Left ventricle myocardium inferior (tissue), 1 donor: ENCODE measurements around the gene ABHD16A. TPM values are rescaled to one million over a fixed set of nuclear protein-coding genes. Genes with fewer than 3 reads are reported as not detected.

ENCODE experiments used
- DNase-seq: peaks from one replicate; pipeline ENCODE4 v3.0.0-alpha.2; 2020
- H3K27ac ChIP-seq: fragments of 200-600 bp; replicated peaks from 2 replicates; pipeline ENCODE4 v1.8.0; 2021
- H3K27me3 ChIP-seq: fragments of 200-600 bp; 2 replicates; pipeline ENCODE4 v1.8.0; 2021; ENCODE audit warnings: low read depth
- H3K36me3 ChIP-seq: fragments of 200-600 bp; 2 replicates; pipeline ENCODE4 v1.8.0; 2021
- H3K4me1 ChIP-seq: fragments of 200-600 bp; 2 replicates; pipeline ENCODE4 v1.8.0; 2021
- H3K4me3 ChIP-seq: fragments of 200-600 bp; 2 replicates; pipeline ENCODE4 v1.8.0; 2021; ENCODE audit warnings: mild to moderate bottlenecking, moderate library complexity
- H3K9me3 ChIP-seq: fragments of 200-600 bp; replicated peaks from 2 replicates; pipeline ENCODE4 v1.8.0; 2021
- CTCF ChIP-seq: fragments of 200-600 bp; IDR thresholded peaks from 2 replicates; pipeline ENCODE4 v1.8.0; 2021; ENCODE audit warnings: antibody characterized with exemption, mild to moderate bottlenecking, borderline replicate concordance
- intact Hi-C: fragments of 100-400 bp; cut with micrococcal nuclease; formaldehyde crosslinking; loops from one replicate; pipeline ENCODE4 v1.11.0; 2022
- total RNA-seq: library from RNA; stranded (reverse); fragmentation: NEBNext Ultra II Directional; extraction: Animal tissue kit (Norgen Biotek cat#: 25700); gene quantifications from one replicate; pipeline ENCODE4 v1.2.1, GENCODE V29; 2021
- donor health status: DM: no; HTN: yes; CAD: no; lungs with severe emphysema.

ABHD16A gene
- total RNA-seq, 1 donor from 2014 or later, result 29.6 TPM

DNA sequence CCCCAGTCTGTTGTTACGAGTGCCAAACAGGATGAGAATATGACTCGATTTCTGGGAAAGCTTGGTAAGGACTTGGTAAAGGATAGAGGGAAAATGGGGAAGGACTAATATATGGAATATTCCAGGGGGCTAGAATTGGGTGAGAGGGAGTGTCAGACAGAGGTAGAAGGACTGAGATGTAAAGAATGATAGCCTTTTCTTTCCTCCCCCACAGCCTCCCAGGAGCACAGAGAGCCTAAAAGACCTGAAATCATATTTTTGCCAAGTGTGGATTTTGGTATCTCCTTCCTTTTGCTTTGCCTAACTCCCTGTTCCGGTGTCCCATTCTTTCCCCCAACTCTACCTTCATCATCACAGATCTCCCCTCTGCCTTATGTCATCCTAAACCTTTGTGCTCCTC is 39.8 kb upstream of the ABHD16A start:
- no peak overlapping the region for H3K27ac ChIP-seq
- TF ChIP-seq CTCF, result no peak
- H3K4me3 ChIP-seq, result no peak overlapping the region
- peaks cover 26% of the 10 kb centered on the region for H3K4me1 ChIP-seq
- DNase-seq, result no peak
- H3K36me3 ChIP-seq, result no peaks in the 10 kb centered on the region
- no peaks in the 10 kb centered on the region for H3K27me3 ChIP-seq
- no peaks in the 10 kb centered on the region for H3K9me3 ChIP-seq
- intact Hi-C loops, result no loop called here

- no peak for DNase-seq
- no peak for TF ChIP-seq CTCF
- Histone ChIP-seq H3K36me3 (no peaks in the 10 kb centered on the region), H3K27ac (no peak overlapping the region), H3K9me3 (no peaks in the 10 kb centered on the region), H3K4me1 (peaks cover 37% of the 10 kb centered on the region), H3K27me3 (no peaks in the 10 kb centered on the region), H3K4me3 (no peak overlapping the region)
- intact Hi-C loops, result no loop called here
Observed at GRCh38 chr6:31741815-31742214, 38.7 kb upstream of the ABHD16A start.

- H3K4me3 ChIP-seq, result peak overlapping the region; percentile 78
- peaks cover 47% of the 10 kb centered on the region for H3K4me1 ChIP-seq
- H3K9me3 ChIP-seq, result no peaks in the 10 kb centered on the region
- DNase-seq, result no peak
- H3K36me3 ChIP-seq, result no peaks in the 10 kb centered on the region
- no peak for TF ChIP-seq CTCF
- H3K27me3 ChIP-seq, result no peaks in the 10 kb centered on the region
- peak overlapping the region; percentile 62 for H3K27ac ChIP-seq
- intact Hi-C loops, result no loop called here
Observed at GRCh38 chr6:31740397-31741223, 37.5 kb upstream of the ABHD16A start.

- Histone ChIP-seq H3K4me3 (peak within 1 kb of the TSS; percentile 78), H3K27ac (peak within 1 kb of the TSS; percentile 62), H3K9me3 (no peaks in the 10 kb centered on the region), H3K36me3 (no peaks in the 10 kb centered on the region), H3K27me3 (no peaks in the 10 kb centered on the region), H3K4me1 (peaks cover 53% of the 10 kb centered on the region)
- intact Hi-C loops, result no loop called here
- no peak for TF ChIP-seq CTCF
- peak; percentile 98 for DNase-seq
Observed at GRCh38 chr6:31739639-31740396, 36.7 kb upstream of the ABHD16A start, which contains the start of gene MSH5. TSS of gene MSH5 (plus strand) at chr6:31740005. CDS start at chr6:31740467, 462 bp downstream.

- Histone ChIP-seq H3K9me3 (no peaks in the 10 kb centered on the region), H3K4me3 (peak overlapping the region; percentile 8), H3K36me3 (peaks cover 8% of the 10 kb centered on the region), H3K4me1 (peaks cover 69% of the 10 kb centered on the region), H3K27ac (peak overlapping the region; percentile 96), H3K27me3 (no peaks in the 10 kb centered on the region)
- intact Hi-C loops, result no loop called here
- DNase-seq, result no peak
- TF ChIP-seq CTCF, result no peak
Observed at GRCh38 chr6:31737991-31738979, 35.2 kb upstream of the ABHD16A start.
